GM12872 (cell line): ENCODE data around the gene EYA3.

Source experiments
- CTCF ChIP-seq: IDR thresholded peaks from 3 replicates; pipeline ENCODE4 v1.5.1; 2011; ENCODE audit warnings: low read depth, mild to moderate bottlenecking, low read length, moderate library complexity; ENCODE audit not compliant: insufficient read depth

EYA3 gene

GRCh38 chr1:28056129-28056925 is 32.1 kb downstream of the EYA3 start:
- TF ChIP-seq CTCF, result no peak

DNA sequence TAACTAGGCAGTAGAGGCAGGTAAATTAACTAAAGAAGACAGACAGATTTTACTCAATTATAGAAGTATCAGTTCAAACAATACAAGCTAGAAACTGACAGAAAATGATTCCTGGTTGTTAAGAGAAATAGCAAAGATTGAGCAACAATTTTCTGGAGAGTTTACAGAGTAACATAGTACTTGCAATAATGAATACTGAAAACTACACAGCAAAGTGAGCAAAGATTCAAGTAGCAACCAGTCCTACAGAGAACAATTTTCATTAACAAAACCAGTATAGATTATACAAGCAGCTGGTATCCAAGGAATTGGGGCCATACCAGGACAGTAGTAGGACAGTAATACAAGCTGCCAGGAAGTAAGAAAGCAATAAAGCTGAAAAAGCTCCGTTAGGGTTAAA is 37.6 kb downstream of the EYA3 start:
- no peak for TF ChIP-seq CTCF

GRCh38 chr1:28046716-28047115 is 41.7 kb downstream of the EYA3 start:
- TF ChIP-seq CTCF, result no peak

DNA sequence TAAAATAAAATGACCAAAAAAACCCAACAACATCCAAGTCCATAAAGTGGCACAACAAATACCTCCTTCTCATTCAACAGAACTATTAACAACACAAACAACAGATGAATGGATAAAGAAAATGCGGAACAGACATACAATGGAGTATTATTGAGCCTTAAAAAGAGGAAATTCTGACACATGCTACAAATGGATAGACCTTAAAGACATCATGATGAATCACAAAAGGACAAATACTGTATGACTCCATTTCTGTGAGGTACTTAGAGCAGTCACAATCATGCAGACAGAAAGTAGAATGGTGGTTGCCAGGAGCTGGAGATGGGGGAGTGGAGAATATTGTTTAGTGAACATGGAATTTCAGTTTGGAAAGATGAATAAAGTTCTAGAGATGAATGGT is 42.6 kb downstream of the EYA3 start:
- TF ChIP-seq CTCF, result no peak

- no peak for TF ChIP-seq CTCF
These were observed 44.0 kb downstream of the EYA3 start for GRCh38 chr1:28044399-28044798.

DNA sequence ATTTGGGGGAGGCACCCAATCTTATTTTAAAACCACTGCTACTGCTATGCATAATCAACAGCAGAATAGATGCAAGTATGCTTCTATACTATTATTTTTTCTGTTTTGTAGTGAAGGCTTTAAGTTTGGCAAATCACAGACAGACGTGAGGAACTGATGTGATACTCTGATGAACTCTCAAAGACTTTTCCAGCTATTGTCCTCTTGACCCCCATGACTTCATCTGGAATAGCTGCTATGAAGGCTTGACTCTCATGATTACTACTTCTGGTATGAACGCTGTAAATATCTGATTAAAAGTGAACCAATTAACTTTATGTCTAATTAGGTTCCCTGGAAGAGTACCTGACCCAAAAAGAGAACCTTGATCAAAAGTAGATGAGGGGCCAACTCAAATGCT is 49.1 kb downstream of the EYA3 start:
- no peak for TF ChIP-seq CTCF

DNA sequence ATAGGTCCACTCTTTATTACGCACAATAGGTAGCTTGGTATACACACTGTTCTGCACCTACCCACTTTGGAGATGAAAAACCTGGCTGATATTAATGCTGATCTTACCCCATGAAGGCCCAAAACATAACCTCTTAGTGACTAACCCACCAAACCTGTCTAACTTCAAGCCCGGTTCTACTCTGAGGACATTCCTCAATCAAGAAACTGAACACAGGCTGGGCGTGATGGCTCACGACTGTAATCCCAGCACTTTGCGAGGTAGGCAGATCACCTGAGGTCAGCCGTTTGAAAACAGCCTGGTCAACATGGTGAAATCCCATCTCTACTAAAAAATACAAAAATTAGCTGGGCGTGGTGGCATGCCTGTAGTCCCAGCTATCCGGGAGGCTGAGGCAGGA is 50.5 kb downstream of the EYA3 start:
- no peak for TF ChIP-seq CTCF
